Fibroblast of lung (primary cell): ENCODE measurements around the gene NEK10.
"Not testable (repeated sequence)": the region's sequence is repeated elsewhere in the genome, so short reads cannot be mapped to it uniquely, and the experiment has no call there.

Experiments
- CTCF ChIP-seq, 2 donors: IDR thresholded peaks in 1 of 2; conservative IDR thresholded peaks in 1 of 2; 1 replicate in 1 of 2; 2 replicates in 1 of 2; pipeline ENCODE4 v1.5.1; 2011 to 2012; ENCODE audit warnings: low read length in 2 of 2, control low read depth in 1 of 2, inconsistent platforms in 1 of 2, low read depth in 1 of 2, mild to moderate bottlenecking in 1 of 2
- EZH2 ChIP-seq: IDR thresholded peaks from 2 replicates; pipeline ENCODE4 v1.5.1; 2012; ENCODE audit warnings: low read length, control low read depth, mild to moderate bottlenecking; ENCODE audit errors: missing control alignments

GRCh38 chr3:27286467-27286866 lies 82.7 kb downstream of the NEK10 start:
- not testable (repeated sequence) for TF ChIP-seq CTCF (conservative IDR thresholded peaks at IDR 0.05 in 1 of 2, IDR thresholded peaks at IDR 0.05 in 1 of 2; ENCODE audit: low read depth in 1 of 2, low read length in 2 of 2); EZH2
